H54 (cell line): ENCODE measurements around the gene TMEM183A.
"Not testable (repeated sequence)": the region's sequence is repeated elsewhere in the genome, so short reads cannot be mapped to it uniquely, and the experiment has no call there.

ENCODE experiments used
- DNase-seq: peaks from one replicate; pipeline ENCODE4 v3.0.0; 2011; ENCODE audit warnings: low spot score, mixed read lengths; ENCODE audit not compliant: insufficient read length
- FAIRE-seq: peaks from 3 replicates; lab custom pipeline; 2011; peaks lifted over from hg19 to GRCh38; lab: Jason Lieb, UNC
- POLR2A ChIP-seq: IDR thresholded peaks from 2 replicates; pipeline ENCODE4 v1.6.1; 2011; ENCODE audit warnings: low read depth, mild to moderate bottlenecking, low read length

The TMEM183A gene

DNA sequence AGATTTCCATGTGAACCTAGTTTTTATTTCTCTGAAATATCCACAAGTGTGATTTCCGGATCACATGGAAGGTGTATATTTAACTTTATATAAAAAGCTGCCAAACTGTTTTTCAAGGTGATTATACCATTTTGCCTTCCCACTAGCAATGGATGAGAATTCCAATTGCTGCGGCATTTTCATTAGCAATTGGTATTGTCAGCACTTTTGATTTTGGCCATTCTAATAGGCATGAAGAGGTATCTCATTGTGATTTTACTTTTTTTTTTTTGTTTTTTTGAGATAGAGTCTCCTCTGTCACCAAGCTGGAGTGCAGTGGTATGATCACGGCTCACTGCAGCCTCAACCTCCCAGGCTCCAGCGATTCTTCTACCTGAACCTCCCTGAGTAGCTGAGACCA lies 35.1 kb upstream of the TMEM183A start:
- no peak for DNase-seq
- no peak for FAIRE-seq
- no peak for TF ChIP-seq POLR2A

DNA sequence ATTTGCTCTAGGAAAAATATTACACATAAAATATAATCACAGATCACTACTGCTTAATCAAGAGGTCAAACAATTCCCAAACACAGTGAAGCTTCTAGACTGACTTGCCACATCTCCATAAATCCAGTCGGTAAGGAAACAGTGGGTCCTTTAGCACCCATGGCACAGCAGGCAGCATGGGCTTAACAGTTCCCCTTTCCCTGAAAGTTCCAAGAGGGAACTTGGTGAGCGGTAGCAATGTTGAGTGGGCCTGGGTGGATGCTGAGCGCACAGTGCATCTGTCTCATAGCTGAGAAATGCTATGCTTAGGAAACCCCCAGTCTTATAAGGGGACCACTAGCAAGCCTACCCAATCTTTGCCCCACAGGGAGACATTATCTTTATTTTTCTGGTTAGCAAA lies 32.3 kb upstream of the TMEM183A start:
- DNase-seq = no peak
- FAIRE-seq = no peak
- TF ChIP-seq POLR2A = no peak

DNA sequence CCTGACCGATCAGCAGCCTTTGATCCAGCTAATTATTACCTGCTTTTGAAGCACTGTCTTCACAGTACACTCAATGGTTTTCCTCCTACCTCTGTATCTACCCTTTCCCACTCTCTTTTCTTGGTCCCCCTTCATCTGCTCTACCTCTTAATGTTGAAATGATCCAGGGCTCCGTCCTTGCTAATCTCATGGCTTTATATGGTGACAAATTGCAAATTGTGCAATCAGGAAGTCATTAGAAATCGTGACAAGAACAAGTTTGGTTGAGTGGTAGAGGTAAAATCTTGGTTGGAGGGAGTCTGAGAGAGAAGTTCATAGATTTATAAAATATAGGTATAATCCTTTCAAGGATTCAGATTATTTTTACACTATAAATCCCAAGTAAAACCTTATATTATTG lies 30.5 kb upstream of the TMEM183A start:
- TF ChIP-seq POLR2A = no peak
- DNase-seq (no peak), FAIRE-seq (no peak)

DNA sequence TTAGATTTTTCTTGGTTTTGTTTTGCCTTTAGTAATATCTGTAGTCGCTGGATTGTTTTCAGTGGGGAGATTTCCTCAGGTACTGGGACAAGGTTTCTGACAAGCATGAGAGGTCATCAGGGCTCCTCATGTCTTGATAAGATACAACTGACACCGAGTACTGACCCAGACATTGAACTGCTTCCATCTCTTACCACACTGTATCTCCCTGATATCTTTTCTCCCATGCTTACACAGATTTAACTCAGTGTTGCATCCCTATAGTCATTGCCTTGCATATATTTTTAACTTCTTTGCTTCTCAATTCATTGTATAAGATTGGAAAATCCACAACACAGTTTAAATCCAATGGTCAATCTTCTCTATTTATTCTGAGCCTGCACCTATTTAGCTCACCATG lies 27.7 kb upstream of the TMEM183A start:
- no peak for DNase-seq
- no peak for FAIRE-seq
- no peak for TF ChIP-seq POLR2A

DNA sequence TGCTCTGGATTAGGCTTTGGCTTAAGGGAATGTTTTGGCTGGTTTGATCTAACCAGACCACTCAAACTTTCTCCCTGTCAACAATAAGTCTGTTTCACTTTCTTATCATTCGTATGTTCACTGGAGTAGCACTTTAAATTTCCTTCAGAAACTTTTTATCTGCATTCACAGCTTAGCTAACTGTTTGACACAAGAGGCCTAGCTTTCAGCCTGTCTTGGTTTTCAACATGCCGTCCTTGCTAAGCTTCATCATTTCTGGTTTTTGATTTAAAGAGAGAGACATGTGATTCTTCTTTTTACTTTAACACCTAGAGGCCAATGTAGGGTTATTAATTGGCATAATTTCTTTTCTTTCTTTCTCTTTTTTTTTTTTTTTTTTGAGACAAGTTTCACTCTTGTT lies 25.2 kb upstream of the TMEM183A start:
- DNase-seq (no peak), FAIRE-seq (no peak)
- no peak for TF ChIP-seq POLR2A

DNA sequence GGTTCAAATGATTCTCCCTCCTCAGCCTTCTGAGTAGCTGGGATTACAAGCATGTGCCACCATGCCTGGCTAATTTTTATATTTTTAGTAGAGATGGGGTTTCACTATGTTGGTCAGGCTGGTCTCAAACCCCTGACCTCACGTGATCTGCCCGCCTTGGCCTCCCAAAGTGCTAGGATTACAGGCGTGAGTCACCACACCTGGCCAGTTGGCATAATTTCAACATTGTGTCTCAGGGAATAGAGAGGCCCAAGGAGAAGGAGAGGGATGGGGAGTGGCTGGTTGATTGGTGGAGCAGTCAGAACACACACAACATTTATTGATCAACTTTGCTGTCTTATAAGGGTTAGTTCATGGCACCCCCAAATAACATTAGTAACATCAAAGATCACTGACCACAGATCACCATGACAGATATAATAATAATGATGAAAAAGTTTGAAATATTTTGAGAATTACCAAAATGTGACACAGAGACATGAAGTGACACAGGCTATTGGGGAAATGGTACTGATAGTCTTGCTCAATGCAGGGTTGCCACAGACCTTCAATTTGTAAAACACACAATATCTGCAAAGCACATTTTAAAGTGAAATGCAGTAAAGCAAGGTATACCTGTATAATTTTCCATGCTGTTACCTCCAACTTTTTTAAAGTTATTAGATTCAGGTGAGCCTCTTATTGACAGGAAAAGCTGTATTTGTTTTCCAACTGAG lies 24.3 kb upstream of the TMEM183A start:
- FAIRE-seq = no peak
- no peak for TF ChIP-seq POLR2A
- DNase-seq = no peak

DNA sequence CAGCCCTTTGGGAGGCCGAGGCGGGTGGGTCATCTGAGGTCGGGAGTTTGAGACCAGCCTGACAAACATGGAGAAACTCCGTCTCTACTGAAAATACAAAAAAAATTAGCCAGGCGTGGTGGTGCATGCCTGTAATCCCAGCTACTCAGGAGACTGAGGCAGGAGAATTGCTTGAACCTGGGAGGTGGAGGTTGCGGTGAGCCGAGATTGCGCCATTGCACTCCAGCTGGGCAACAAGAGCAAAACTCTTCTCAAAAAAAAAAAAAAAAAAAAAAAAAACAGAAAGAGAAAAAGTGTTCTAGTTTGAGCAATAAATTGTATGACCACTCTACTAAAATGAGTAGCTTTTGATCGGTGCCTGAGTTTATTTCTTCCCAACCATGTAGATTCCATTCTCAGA lies 21.1 kb upstream of the TMEM183A start:
- FAIRE-seq = not testable (repeated sequence)

DNA sequence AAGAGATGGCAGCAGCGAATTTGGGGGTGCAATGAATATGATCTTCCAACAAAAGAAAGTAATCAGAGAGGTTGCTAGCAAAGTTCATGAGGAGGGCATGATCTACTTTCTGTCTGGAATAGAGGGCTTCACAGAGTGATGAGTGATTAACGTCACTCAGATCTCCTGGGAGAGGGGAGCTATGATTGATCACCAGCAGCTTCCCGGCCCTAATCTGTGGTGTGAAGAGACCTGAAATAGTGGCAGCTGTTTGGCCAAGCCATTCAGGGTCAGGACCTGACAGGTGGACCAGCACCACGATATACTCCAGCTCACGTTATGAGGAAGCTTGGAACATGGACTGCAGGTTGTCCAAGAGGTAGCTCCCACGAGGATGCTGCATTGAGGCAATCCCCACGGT lies 19.9 kb upstream of the TMEM183A start:
- TF ChIP-seq POLR2A = no peak
- FAIRE-seq (no peak), DNase-seq (no peak)

More for the DNA sequence above, 21.1 kb upstream of the TMEM183A start:
- not testable (repeated sequence) for DNase-seq

DNA sequence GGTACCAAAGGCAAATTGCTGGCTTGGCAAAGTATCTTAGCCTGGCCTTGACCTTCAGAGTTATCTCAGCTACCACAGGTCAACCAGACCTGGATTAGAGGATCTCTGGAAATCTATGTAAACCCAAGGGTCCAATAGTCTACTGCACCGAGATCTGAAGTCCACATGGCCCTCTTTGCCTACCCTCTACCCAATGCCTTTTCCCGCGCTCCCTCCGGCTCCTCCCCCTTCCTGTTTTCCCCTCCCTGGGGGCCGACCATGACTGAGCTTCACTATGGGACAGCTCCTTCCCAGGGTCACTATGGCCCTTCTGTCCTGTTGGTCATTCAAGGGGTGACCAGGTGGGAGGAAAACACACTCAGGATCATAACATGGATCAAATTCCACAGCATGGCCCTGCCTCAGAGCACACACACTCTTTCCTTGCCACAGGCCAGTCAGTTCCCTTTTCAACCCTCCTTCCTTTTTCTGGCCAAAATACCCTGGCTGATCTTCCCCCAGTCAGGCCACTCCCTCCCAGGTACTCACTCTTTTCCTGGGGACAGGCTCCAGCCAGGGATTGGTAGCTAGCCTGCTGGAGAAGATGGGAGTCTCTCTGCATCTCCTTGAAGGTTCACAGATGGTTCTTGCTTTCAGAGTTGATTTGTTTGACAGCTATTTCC lies 19.1 kb upstream of the TMEM183A start:
- FAIRE-seq (no peak), DNase-seq (no peak)
- TF ChIP-seq POLR2A = no peak

DNA sequence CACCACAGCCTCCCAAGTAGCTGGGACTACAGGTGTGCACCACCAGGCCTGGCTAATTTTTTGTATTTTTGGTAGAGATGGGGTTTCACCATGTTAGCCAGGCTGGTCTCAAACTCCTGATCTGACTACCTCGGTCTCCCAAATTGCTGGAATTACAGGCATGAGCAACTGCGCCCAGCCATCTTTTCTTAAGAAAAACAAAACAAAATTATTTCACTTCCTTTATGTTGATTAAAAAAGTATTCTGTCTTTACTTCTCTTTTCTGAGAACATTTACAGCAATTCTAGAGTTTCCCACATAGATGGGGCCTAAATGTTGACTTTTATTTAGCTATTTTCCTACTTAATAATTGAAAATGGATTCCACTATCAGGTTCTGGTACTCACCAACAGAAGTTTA lies 17.3 kb upstream of the TMEM183A start:
- no peak for FAIRE-seq
- no peak for TF ChIP-seq POLR2A
- DNase-seq = no peak

DNA sequence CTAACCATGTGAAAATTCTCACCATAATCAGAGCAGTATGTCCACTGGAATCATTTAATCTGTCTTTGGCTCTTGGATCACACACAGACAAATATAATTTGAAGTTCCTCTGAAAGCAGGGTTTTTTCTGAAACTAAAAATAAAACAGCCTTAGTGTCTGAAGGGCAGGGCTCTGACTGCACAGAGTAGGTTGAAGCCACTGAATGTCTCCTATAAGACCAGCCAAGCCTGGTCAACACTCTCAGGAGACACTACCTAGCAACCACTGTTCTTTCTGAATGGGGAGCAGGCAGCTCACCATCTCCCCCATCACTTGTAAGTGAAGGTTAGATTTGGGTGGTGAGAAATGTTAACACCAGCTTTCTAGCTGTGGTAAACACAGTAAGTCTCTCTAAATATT lies 16.1 kb upstream of the TMEM183A start:
- no peak for TF ChIP-seq POLR2A
- FAIRE-seq = no peak

DNA sequence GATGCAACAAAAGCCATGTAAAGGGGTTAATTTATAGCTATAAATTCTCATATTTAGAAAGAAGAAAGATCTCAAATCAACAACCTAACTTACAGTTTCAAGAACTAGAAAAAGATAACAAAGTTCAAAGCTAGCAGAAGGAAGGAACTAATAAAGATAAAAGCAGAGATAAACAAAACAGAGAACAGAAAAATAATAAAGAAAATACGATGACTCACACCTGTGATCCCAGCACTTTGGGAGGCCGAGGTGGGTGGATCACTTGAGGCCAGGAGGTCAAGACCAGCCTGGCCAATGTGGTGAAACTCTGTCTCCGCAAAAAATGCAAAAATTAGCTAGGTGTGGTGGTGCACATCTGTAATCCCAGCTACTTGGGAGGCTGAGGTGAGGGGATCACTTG lies 12.4 kb upstream of the TMEM183A start:
- no peak for TF ChIP-seq POLR2A
- no peak for DNase-seq
- no peak for FAIRE-seq

More for the DNA sequence above, 16.1 kb upstream of the TMEM183A start:
- DNase-seq = no peak

DNA sequence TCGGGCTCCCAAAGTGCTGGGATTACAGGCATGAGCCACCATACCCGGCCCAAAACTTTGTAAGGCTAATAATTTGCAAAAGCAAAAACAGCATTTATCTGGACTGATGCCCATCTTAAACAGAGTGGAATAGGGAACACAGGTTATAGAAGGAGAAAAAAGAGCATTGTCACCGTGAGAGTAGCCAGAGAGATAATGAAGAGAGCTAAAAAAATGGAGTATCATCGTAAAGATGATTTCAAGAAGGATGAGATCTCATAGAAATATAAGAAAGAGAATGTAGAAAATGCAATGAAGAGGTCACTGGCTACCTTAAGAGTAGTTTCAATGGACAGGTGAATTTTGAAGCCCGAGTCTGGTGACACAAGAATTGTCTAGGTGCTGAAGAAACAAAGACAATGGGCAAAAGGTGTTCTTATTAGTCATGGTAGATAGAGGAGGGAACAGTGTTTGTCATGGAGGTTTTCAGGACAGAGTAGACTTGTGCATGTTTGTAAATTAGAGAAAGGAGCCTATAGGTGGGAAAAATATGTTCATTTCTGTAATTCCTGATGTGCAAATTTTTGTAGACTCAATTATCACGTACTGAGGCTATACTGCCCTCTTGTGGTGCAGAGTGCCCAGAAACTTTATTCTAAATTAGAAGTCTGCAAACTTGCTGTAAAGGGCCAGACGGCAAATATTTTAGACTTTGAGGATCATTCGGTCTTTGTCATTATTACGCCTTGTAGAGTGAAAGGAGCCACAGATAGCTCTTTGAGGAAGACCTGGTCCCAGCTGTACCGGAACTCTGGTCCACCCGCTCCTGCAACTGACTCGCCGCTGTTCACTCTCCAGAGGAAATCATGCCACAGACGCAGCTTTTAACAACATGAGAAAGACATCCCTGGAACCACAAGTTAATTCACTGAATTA lies 8.1 kb upstream of the TMEM183A start:
- FAIRE-seq = peak; percentile 71
- DNase-seq = no peak
- TF ChIP-seq POLR2A = no peak
